ENCODE data around the gene PRKD3.

Gene PRKD3

DNA sequence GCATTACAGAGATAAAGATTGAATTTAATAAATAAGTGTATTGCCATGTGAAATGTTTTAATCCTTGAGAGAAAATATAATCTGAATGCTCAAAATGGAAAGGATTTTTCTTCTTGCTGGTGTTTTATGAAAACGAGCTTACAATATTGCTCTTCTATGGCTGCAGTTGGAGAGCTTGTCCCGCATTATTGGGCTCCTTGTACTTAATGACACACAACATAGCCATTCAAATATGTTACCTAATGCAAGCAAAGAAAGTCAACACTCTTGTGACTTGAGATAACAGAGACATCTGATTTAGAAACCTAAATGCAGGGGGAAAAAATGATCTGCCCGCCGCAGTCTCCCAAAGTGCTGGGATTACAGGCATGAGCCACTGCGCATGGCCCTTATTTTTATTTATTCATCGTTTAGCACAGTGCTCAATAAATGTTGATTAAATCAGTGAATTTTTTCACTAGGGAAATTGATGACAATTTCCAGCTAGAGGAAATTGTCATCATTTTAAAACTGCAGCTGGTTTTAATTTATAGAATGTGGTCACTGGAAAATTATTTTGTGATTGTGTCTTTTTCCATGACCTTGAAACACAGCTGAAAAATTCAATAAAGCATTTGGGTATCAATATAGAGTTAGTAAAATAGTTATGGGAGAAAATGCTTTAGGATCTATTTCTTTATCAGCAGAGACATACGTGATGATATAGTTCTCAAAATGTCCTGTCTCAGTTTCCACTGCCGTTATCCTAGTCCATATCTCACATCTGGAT lies 2.4 kb upstream of the PRKD3 start:
- Histone ChIP-seq H3K27me3 (ENCODE audit: insufficient read depth, low read length, poor library complexity) (peaks cover 40% of the 10 kb centered on the region), H3K9me3 (ENCODE audit: insufficient read depth, low read length, severe bottlenecking) (no peaks in the 10 kb centered on the region), H3K9ac (ENCODE audit: low read depth, low read length) (no peak overlapping the region), H3K4me2 (ENCODE audit: insufficient read depth, low read length) (no peak overlapping the region), H2AFZ (ENCODE audit: low read depth, low read length) (no peak overlapping the region), H4K20me1 (ENCODE audit: insufficient read depth, low read length) (peaks cover 5% of the 10 kb centered on the region; the same call in 1 of the 2 replicates), H3K4me3 (ENCODE audit: low read depth in 1 of 2, low read length in 2 of 2) (no peak overlapping the region), H3K36me3 (ENCODE audit: insufficient read depth, low read length) (no peaks in the 10 kb centered on the region), H3K79me2 (ENCODE audit: insufficient read depth, low read length) (peaks cover 22% of the 10 kb centered on the region), H3K4me1 (ENCODE audit: insufficient read depth, low read length) (peaks cover 27% of the 10 kb centered on the region), H3K27ac (ENCODE audit: low read length) (no peak overlapping the region)
- DNase-seq (no peak), ATAC-seq (ENCODE audit: insufficient read depth, low read depth) (no peak)
- TF ChIP-seq, protein P1, sequence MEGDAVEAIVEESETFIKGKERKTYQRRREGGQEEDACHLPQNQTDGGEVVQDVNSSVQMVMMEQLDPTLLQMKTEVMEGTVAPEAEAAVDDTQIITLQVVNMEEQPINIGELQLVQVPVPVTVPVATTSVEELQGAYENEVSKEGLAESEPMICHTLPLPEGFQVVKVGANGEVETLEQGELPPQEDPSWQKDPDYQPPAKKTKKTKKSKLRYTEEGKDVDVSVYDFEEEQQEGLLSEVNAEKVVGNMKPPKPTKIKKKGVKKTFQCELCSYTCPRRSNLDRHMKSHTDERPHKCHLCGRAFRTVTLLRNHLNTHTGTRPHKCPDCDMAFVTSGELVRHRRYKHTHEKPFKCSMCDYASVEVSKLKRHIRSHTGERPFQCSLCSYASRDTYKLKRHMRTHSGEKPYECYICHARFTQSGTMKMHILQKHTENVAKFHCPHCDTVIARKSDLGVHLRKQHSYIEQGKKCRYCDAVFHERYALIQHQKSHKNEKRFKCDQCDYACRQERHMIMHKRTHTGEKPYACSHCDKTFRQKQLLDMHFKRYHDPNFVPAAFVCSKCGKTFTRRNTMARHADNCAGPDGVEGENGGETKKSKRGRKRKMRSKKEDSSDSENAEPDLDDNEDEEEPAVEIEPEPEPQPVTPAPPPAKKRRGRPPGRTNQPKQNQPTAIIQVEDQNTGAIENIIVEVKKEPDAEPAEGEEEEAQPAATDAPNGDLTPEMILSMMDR (IDR thresholded peaks at IDR 0.05; ENCODE audit: borderline replicate concordance, extremely low read depth, low read length, poor library complexity, severe bottlenecking): no peak

DNA sequence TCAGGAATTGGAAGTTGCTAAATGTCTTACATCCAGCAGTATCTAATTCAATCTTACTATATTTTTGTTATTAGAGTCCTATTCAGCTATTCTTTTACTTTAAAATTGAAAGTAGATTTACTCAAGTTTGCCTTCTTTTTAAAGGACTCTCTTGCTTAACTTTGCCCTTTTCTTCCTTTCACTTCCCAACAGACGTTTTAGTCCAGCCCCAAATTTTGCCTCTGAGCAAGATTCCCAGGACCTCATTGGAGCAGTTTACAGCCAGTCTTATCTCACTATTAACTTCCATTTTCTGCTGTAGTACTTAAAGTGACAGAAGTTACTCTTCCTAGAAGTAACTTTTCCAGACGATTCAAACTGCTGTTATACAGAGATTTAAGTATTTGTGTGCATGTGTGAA lies 1.7 kb upstream of the PRKD3 start:
- Histone ChIP-seq H3K36me3 (ENCODE audit: insufficient read depth, low read length) (no peaks in the 10 kb centered on the region), H2AFZ (ENCODE audit: low read depth, low read length) (peak overlapping the region; percentile 15; the same call in 1 of the 2 replicates), H3K9me3 (ENCODE audit: insufficient read depth, low read length, severe bottlenecking) (no peaks in the 10 kb centered on the region), H3K27ac (ENCODE audit: low read length) (no peak overlapping the region), H3K79me2 (ENCODE audit: insufficient read depth, low read length) (peaks cover 30% of the 10 kb centered on the region), H3K27me3 (ENCODE audit: insufficient read depth, low read length, poor library complexity) (peaks cover 35% of the 10 kb centered on the region), H4K20me1 (ENCODE audit: insufficient read depth, low read length) (peaks cover 9% of the 10 kb centered on the region; the same call in 1 of the 2 replicates), H3K4me2 (ENCODE audit: insufficient read depth, low read length) (no peak overlapping the region), H3K4me1 (ENCODE audit: insufficient read depth, low read length) (peaks cover 35% of the 10 kb centered on the region), H3K9ac (ENCODE audit: low read depth, low read length) (no peak overlapping the region), H3K4me3 (ENCODE audit: low read depth in 1 of 2, low read length in 2 of 2) (no peak overlapping the region)
- no peak for DNase-seq
- no peak for ATAC-seq (ENCODE audit: insufficient read depth, low read depth)
- TF ChIP-seq EZH2 (IDR thresholded peaks at IDR 0.05; ENCODE audit: borderline replicate concordance, low read depth, low read length, severe bottlenecking): no peak
- TF ChIP-seq, protein P1 (IDR thresholded peaks at IDR 0.05; ENCODE audit: borderline replicate concordance, extremely low read depth, low read length, poor library complexity, severe bottlenecking): no peak

DNA sequence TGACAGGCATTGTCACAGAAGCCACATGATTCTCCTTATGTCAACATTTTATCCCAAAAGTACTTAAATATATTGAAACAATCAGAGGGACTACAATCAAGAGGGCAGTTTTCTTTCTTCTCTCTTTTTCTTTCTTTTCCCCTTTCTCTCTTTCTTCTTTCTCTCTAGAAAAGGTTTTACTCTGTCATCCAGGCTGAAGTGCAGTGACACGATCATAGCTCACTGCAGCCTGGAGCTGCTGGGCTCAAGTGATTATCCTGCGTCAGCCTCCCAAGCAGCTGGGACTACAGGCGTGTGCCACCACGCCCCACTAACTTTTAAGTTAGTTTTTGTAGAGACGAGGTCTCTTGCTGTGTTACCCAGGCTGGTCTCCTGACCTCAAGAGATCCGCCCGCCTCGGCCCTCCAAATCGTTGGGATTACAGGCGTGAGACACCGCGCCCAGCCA lies 1.0 kb upstream of the PRKD3 start:
- Histone ChIP-seq H3K36me3 (ENCODE audit: insufficient read depth, low read length) (no peaks in the 10 kb centered on the region), H3K4me1 (ENCODE audit: insufficient read depth, low read length) (peaks cover 38% of the 10 kb centered on the region), H3K79me2 (ENCODE audit: insufficient read depth, low read length) (peaks cover 36% of the 10 kb centered on the region), H3K4me2 (ENCODE audit: insufficient read depth, low read length) (peak overlapping the region; percentile 75; the same call in 1 of the 2 replicates), H3K27me3 (ENCODE audit: insufficient read depth, low read length, poor library complexity) (peaks cover 32% of the 10 kb centered on the region), H3K4me3 (ENCODE audit: low read depth in 1 of 2, low read length in 2 of 2) (peak overlapping the region in 1 of 2 experiments; percentile 63; a peak in 2 of 4 replicates), H3K9ac (ENCODE audit: low read depth, low read length) (peak overlapping the region; percentile 65), H2AFZ (ENCODE audit: low read depth, low read length) (peak overlapping the region; percentile 92), H3K27ac (ENCODE audit: low read length) (no peak overlapping the region), H3K9me3 (ENCODE audit: insufficient read depth, low read length, severe bottlenecking) (no peaks in the 10 kb centered on the region), H4K20me1 (ENCODE audit: insufficient read depth, low read length) (peaks cover 12% of the 10 kb centered on the region; the same call in 1 of the 2 replicates)
- DNase-seq: no peak
- ATAC-seq (ENCODE audit: insufficient read depth, low read depth): no peak
- no peak for TF ChIP-seq EZH2 (IDR thresholded peaks at IDR 0.05; ENCODE audit: borderline replicate concordance, low read depth, low read length, severe bottlenecking)
- TF ChIP-seq, protein P1 (IDR thresholded peaks at IDR 0.05; ENCODE audit: borderline replicate concordance, extremely low read depth, low read length, poor library complexity, severe bottlenecking): no peak

Measured in DND-41 (cell line).